A549 treated with Hydrocortisone at 1 μM for 4 hours (cell line): Measurements from ENCODE around the gene GPR146. TPM values are rescaled to one million over a fixed set of nuclear protein-coding genes. Genes with fewer than 3 reads are reported as not detected.

Source experiments
- total RNA-seq: library from RNA; stranded (reverse); fragments of 200-300 nt; extraction: Qiagen RNA extraction; gene quantifications from 5 replicates; pipeline ENCODE4 v1.2.3, GENCODE V29; 2022

GPR146 gene, protein sequence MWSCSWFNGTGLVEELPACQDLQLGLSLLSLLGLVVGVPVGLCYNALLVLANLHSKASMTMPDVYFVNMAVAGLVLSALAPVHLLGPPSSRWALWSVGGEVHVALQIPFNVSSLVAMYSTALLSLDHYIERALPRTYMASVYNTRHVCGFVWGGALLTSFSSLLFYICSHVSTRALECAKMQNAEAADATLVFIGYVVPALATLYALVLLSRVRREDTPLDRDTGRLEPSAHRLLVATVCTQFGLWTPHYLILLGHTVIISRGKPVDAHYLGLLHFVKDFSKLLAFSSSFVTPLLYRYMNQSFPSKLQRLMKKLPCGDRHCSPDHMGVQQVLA
- 1.5 to 2.3 TPM (median 1.8 TPM) in 5 replicates for total RNA-seq

DNA sequence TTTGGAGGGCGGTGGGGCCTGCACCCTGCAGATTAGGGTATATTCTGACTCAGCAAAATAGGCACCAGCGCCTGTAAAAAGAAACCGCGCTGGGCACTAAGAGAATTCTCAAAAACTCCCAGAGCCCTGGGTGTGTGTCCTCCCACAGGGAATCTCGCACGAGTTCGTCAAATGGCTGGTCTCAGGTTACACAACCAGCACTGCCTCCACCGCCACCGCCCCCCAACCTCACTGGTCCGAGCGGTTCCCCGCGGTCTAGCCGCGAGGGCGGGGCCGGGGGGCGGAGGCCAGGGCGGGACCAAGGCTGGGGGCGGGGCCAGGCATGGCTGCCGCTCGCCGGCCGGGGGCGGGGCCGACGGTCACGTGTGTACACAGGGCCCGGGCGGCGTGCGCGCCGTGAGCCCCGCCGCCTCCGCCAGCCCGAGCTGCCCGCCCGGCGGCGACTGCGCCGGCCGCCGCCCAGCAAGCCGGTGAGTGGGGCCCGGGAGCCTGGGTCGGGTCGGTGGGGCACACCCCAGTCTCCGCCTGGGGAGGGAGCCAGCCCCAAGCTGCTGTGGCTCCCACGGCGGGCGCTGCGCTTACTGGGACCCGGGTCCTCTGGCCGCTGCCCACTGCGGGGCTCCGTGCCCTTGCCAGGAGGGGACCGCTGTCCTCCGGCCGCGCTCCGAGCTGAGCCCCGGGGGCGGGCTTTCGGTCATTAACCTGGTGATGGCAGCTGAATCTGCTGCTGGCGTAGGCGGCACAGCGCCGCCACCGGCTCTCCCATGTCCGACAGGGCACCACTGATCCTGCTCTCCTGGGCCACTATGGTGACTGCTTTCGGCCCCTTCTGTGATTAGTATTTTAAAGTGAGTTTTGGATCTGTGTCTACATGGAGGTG is at the start of gene GPR146:
TSS of gene GPR146 (plus strand) at position 358 of the 880 bp plus-strand sequence. CDS start 12,970 bp downstream, outside the sequence.

GRCh38 chr7:1087952-1088920 is 43.9 kb downstream of the GPR146 start, which contains the start of gene GPER1:
TSS of gene GPER1 (plus strand) at chr7:1088113. CDS start at chr7:1091729, 3,616 bp downstream.

Other genes starting within 250 kb of the GPR146 start
- 69.8 to 86.7 TPM (median 86.5 TPM) in 5 replicates for gene SUN1, start 212.1 kb upstream of the GPR146 start, total RNA-seq
- gene GET4, start 168.0 kb upstream of the GPR146 start, total RNA-seq: 40.9 to 67.1 TPM (median 57.1 TPM) in 5 replicates
- 3.0 to 4.5 TPM (median 4.0 TPM) in 5 replicates for gene ADAP1, start 89.9 kb upstream of the GPR146 start, total RNA-seq
- gene COX19, start 69.0 kb upstream of the GPR146 start, total RNA-seq: 5.0 to 6.2 TPM (median 6.0 TPM) in 5 replicates
- gene CYP2W1, start 61.4 kb upstream of the GPR146 start, total RNA-seq: not detected in 5 replicates
- gene GPER1, start 43.6 kb downstream of the GPR146 start, total RNA-seq: 0.93 to 1.3 TPM (median 1.2 TPM) in 5 replicates
- 49.5 to 56.1 TPM (median 52.2 TPM) in 5 replicates for gene ZFAND2A, start 115.7 kb downstream of the GPR146 start, total RNA-seq
- gene UNCX, start 188.3 kb downstream of the GPR146 start, total RNA-seq: 0.05 to 0.08 TPM (median 0.07 TPM) in 3 of 5 replicates, not detected in the others